AG10803 (cell line): ENCODE results near the gene CCDC27.

ENCODE experiments used
- DNase-seq: peaks from one replicate; pipeline ENCODE4 v3.0.0; 2010; ENCODE audit warnings: low read depth
- H3K4me3 ChIP-seq: 2 replicates; pipeline ENCODE4 v1.5.1; 2011; ENCODE audit warnings: mild to moderate bottlenecking, low read length, control low read depth
- CTCF ChIP-seq: conservative IDR thresholded peaks from 2 replicates; pipeline ENCODE4 v1.5.1; 2011; ENCODE audit warnings: mild to moderate bottlenecking, low read length, control low read depth, inconsistent platforms

Gene CCDC27

GRCh38 chr1:3727042-3727824, 25.0 kb upstream of the CCDC27 start:
- TF ChIP-seq CTCF = peak; percentile 44
- no peak overlapping the region for H3K4me3 ChIP-seq
- no peak for DNase-seq

- no peak for DNase-seq
- TF ChIP-seq CTCF = no peak
- no peak overlapping the region for H3K4me3 ChIP-seq
Measured at GRCh38 chr1:3727825-3728776, 24.1 kb upstream of the CCDC27 start.

- no peak overlapping the region for H3K4me3 ChIP-seq
- TF ChIP-seq CTCF = no peak
- peak; percentile 28 for DNase-seq
Measured at GRCh38 chr1:3729594-3730542, 22.4 kb upstream of the CCDC27 start.

DNA sequence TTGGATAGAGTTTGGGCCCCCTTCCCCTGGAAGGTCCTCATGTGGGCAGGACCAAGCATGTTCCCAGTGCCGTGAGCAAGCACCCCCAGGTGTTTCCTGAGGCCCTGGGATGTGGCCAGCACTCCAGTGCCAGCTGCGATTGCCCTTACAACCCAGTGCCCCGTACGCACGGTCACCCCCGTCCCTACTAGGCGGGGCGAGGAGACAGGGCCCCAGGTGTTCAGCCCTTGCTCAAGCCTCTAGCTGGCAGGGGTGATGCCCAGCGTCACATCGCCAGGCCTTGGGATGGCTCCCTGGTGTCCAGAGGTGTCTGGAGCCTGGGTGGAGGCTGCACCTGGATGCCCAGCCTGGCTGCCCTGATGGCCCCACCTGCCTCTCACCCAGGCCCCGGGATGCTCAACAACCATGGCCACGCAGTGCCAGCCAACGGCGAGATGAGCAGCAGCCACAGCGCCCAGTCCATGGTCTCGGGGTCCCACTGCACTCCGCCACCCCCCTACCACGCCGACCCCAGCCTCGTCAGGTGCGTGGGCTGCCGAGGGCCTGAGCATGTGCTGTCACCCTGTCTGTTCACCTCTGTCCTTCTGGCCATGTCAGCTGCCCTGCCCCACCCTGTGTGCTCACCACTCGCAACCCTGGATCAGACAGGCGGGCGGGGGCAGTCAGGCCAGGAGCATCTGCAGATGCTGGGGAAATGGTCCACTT, 21.6 kb upstream of the CCDC27 start:
- DNase-seq = no peak

DNA sequence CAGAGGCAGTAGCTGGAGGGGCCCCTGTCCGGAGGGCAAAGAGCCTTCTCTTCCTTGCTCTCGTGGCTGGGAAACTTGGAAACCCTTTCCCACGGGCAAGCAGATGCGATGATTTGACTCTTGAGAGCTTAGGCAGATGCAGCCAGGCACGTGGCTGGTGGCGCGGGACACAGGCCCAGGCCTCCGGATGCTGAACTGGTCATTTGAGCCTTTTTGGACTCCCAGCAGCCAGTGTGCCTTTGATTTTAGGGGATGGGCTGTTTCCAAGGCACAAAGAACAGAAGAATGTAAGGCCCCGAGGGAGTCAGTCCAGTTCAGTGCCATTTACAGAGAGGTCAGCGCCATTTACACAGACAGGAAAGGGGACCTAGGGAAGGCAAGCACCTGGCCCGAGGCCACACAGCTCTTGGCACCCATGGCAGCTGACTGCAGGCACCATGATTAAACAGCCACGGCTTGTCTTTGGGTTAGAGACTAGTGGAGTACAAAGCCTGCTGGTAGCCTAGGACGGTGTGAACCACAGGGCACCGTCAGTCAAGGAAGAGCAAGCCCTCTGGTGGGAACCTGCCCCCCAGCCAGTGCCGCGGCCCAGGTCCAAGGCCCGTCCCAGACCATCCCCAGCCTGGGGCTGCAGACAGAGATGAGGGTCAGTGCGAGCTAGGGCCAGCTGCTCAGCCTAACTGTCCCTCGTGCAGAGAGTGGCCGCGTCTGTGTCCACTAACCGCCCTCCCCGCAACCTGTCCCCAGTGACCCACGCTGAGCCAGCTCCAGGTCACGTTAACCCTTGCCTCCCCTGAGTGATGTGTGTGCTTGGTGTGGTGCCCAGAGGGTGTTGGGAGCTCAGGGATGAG, 20.4 kb upstream of the CCDC27 start:
- TF ChIP-seq CTCF = no peak
- DNase-seq = no peak
- no peak overlapping the region for H3K4me3 ChIP-seq

More for the DNA sequence above, 21.6 kb upstream of the CCDC27 start:
- no peak overlapping the region for H3K4me3 ChIP-seq
- no peak for TF ChIP-seq CTCF
